ENCODE measurements around the gene TARBP1.
"Not testable (repeated sequence)": the region's sequence is repeated elsewhere in the genome, so short reads cannot be mapped to it uniquely, and the experiment has no call there.

Gene TARBP1

DNA sequence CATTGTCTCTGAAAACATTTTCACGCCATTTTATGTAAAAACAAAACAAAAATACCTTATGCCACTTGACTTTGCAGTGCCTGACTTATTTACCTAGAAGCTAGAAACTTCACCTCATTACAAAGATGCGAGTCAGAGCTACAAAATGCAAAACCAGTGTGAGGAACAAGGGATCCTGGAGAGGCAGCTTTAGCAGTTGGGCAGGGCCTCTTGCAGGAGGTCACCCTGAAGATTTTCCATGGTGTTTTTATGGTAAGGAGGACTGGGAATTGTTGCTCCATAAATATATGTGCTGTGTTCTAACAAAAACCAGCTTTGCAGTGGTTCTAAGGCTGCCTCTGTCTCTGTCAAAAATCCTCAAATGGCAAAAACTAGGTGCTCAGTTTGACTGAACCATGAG, 36.4 kb upstream of the TARBP1 start:
- DNase-seq: no peak
- TF ChIP-seq POLR2A (IDR thresholded peaks at IDR 0.05; ENCODE audit: low read length) (no peak), GATA1 (IDR thresholded peaks at IDR 0.05; ENCODE audit: low read depth, low read length) (no peak)

DNA sequence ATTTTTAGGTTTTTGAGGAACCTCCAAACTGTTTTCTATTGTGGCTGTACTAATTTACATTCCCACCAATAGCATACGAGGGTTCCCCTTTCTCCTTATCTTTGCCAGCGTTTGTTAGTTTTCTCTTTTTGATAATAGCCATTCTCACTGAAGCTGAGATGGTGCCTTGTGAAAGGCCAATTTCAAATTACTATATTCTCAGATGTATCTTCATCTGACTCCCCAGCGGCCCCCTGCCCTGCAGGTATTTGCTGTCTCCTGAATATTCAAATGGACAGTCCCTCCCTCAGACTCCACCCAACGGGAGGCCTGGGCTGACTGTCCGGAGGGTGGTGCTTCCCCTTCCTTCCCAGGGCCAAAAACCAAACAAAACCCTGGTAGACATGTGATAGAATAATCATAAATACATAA, 33.5 kb upstream of the TARBP1 start:
- TF ChIP-seq POLR2A (IDR thresholded peaks at IDR 0.05; ENCODE audit: low read length) (no peak), GATA1 (IDR thresholded peaks at IDR 0.05; ENCODE audit: low read depth, low read length) (no peak)
- peak; percentile 40 to 58 for DNase-seq

DNA sequence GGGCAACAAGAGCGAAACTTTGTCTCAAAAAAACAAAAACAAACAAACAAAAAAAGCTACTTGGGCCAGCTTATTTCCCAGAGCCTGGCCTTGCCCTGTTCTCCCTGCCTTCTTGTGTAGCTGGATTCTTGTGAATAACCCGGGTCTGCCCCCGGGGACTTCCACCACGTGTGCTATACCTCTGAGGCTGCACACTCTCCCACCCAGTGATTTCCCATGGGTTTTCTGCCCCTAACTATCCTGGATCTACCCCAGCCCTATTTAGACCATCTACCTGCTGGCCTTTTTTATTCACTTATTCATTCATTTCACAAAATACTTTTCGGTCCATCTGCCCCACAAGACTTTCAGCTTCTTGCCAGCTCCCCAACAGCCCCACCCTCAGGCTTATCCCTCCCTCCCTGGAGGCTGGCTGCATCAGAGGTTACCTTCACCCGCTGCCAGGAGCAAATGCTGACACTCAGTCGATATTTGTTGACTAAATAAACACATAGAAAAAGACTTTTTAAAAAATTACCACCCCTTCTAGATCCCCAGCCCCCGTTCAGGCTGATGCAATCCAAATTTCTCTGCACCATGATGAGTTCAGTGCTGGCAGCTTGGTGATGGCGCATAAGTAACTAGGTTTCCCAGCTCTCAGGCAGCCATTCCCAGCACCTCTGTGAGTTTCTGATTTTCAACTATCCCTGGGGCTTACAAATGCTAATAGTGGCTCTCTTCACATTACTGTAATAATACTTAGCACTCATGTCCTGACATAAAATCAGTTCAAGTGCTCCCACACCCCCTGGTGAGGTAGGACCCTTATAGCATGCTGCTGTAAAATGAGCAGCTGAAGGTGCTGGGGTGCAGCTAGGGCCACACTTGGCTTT, 30.7 kb upstream of the TARBP1 start:
- peak; percentile 45 to 56 for DNase-seq
- no peak for TF ChIP-seq GATA1 (IDR thresholded peaks at IDR 0.05; ENCODE audit: low read depth, low read length)
- TF ChIP-seq POLR2A (IDR thresholded peaks at IDR 0.05; ENCODE audit: low read length): no peak

DNA sequence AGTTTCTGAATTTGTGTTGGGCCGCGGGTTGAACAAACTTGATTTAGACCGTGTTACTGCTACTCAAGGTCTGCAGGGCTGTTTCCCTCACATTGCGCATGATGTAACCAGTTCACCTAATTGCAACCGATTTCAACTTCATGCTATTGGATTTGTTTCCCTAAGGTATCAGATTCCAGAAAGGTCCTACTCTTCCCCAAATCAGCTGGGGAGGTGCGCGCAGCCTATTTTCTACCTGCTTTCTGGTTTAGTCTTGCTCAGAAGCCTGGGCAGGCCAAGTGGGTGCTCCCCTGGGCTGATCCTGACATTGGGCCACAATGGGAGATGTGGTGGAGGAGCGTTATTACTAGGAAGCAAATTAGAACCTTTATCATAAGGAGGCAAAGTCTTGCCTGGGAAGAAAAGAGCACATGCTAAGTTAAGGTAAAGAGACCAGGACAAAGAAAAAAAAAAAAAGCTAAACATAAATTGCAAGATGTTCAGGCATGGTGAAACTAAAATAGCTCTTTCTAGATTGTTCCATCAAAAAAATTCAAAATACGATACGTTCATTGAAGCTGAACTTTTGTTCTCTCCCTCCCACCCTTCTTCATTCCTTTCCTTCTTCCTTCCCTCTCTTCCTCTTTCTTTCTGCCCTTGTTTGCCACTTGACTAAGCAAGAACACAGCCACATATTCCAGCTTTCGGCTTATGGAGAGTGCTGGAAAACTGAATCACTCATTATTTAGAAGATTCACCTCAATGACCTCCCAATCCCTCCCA, 28.8 kb upstream of the TARBP1 start:
- peak in 1 of 2 experiments; percentile 50 for DNase-seq
- no peak for TF ChIP-seq POLR2A (IDR thresholded peaks at IDR 0.05; ENCODE audit: low read length)
- TF ChIP-seq GATA1 (IDR thresholded peaks at IDR 0.05; ENCODE audit: low read depth, low read length): no peak

DNA sequence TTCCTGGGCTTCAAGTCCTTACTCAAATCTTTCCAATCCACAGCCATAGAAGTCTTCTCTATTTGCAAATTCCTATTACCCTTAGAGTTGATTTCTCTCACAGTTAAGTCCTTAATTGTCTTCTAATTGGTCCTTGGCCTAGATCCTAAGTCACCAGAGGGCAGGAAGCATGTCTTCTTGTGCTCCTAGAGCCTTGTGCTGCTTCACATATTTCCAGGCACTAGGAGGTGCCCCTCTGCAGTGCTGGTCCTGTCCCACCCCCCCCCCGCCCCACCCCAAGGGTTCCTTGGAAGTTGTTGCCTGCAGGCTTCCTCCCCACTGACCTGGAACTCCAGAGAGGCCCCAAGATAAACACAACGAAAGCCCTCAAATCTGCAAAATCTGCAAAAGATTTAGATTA, 28.1 kb upstream of the TARBP1 start:
- no peak for TF ChIP-seq GATA1 (IDR thresholded peaks at IDR 0.05; ENCODE audit: low read depth, low read length)
- TF ChIP-seq POLR2A (IDR thresholded peaks at IDR 0.05; ENCODE audit: low read length): no peak
- DNase-seq: peak in 1 of 2 experiments; percentile 33

DNA sequence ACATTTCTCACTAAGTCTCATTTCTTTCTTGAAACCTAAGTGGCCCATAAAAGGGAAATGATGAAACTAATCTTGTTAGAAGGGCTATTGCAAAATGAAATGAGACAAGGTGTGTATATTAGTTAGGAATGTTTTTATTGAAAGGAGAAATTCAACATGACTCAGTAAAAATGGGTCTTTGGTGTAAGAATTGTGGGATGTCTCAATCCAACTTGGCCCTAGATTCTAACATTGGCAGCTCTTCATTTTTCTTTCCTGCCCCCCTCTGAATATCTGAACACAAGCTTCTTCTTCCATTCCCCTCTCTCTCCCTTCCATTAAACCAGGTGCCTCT, 26.8 kb upstream of the TARBP1 start:
- TF ChIP-seq GATA1 (IDR thresholded peaks at IDR 0.05; ENCODE audit: low read depth, low read length): no peak
- TF ChIP-seq POLR2A (IDR thresholded peaks at IDR 0.05; ENCODE audit: low read length): no peak
- DNase-seq: no peak

DNA sequence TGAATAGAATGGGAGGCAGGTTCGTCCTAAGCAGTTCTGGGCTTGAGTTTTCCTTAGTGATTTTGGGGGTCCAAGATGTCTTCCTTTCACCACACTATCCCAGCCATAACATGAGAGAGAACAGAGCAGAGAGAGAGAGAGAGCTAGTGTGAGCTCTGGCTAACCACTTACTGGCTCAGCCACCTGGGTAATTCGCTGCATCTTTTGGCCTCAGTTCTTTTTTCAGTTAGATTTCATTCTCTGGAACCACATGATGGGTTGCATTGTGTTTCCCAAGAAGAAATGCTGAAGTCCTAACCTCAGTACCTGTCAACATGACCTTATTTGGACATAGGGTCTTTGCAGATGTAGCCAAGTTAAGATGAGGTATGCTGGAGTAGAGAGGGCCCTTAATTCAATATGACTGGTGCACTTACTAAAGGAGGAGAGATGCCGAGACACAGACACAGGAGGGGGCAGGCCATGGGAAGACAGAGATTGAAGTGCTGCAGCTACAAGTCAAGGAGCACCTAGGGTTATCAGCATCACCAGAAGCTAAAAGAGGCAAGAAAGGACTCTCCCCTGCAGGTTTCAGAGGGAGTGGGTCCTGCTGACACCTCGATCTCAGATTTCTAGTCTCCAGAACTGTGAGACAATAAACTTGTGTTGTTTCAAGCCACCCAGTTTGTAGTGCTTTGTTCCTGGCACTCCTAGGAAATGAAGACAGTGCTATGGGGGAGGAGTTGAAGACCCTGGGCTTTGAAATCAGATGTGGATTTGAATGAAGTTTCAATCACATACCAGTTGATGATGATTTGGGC, 26.2 kb upstream of the TARBP1 start:
- no peak for DNase-seq
- no peak for TF ChIP-seq GATA1 (IDR thresholded peaks at IDR 0.05; ENCODE audit: low read depth, low read length)
- no peak for TF ChIP-seq POLR2A (IDR thresholded peaks at IDR 0.05; ENCODE audit: low read length)

DNA sequence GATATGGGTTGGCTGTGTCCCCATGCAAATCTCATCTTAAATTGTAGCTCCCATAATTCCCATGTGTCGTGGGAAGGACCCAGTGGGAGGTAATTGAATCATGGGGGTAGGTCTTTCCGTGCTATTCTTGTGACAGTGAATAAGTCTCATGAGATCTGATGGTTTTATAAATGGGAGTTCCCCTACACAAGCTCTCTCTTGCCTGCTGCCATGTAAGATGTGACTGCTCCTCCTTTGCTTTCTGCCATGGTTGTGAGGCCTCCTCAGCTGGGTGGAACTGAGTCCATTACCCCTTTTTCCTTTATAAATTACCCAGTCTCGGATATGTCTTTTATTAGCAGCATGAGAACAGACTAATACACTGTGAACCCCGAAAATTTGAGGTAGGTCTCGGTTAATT, 25.3 kb upstream of the TARBP1 start:
- DNase-seq: not testable (repeated sequence)

DNA sequence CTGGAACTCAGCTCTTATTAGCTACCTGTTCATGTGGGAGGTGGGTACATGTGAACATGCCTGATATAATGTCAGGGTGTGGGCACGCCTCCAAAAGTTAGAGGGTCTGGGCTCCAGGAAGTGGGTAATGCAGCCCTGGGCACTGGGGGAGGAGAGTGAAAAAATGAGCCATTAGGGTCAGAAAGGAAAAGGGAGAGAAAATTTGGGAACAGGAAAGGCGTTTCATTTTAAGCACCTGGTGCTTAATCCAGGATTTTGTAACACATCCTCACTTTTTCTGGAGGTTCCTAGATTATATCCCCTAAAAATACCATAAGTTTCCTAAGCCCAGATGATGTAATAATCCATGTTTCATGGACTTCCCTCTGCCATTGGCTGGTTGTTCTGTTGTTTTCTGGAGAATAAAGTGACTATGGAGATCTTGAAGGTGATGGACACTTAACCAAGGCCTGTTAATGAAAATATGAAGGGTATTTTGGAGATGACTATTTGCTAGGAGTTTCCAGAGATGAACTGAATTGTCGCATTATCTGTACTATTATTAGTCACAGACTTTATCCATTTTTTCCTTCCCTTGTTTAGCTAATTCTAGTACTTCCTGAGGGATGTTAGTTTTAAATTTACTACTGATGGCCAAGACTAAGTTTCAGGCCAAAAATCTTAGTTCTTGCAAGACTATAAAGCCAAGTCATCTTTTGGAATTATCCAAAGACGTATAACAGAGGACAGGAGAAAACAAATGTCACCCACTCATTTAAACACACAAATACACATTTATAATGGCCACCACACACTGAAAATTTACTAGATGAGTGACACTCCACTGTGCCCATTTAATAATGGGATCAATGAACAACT, 24.4 kb upstream of the TARBP1 start:
- DNase-seq: no peak
- TF ChIP-seq POLR2A (IDR thresholded peaks at IDR 0.05; ENCODE audit: low read length) (no peak), GATA1 (IDR thresholded peaks at IDR 0.05; ENCODE audit: low read depth, low read length) (no peak)

DNA sequence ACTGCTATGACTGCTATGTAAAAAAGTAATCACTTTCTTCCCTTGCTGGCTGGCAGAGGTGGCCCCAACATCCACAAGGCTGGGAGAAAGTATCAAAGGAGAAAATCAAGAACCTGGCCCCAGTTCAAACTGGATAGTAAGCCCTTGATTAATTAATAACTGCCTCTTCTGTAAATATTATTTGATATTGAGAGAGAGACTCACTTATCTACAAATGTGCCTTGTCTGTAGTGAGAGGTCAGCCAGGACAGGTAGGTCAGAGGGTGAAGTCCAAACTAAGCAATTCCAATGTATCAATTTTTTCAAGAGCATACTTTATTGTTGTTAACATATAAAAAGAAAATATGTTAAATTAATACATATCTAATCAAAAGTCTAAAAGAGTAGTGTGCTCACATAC, 23.8 kb upstream of the TARBP1 start:
- no peak for TF ChIP-seq POLR2A (IDR thresholded peaks at IDR 0.05; ENCODE audit: low read length)
- no peak for TF ChIP-seq GATA1 (IDR thresholded peaks at IDR 0.05; ENCODE audit: low read depth, low read length)
- DNase-seq: no peak

DNA sequence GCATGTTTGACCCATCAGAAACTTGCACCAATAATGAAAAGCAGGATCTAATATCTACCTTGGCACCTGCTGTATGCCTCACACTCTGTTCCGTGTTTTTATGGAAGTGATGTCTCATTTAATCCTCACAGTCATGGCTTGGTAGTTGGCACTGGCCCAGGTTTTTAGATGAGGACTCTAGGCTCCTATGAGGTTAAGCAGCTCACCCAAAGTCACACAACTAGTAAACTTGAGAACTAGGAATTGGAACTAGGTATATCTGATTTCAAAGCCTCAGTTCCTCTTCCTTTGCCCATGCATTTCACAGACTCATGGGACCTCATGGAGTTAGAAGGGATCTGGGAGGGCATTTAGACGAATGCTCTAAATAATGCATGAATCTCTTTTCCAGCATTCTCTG, 21.3 kb upstream of the TARBP1 start:
- TF ChIP-seq GATA1 (IDR thresholded peaks at IDR 0.05; ENCODE audit: low read depth, low read length) (no peak), POLR2A (IDR thresholded peaks at IDR 0.05; ENCODE audit: low read length) (no peak)
- peak; percentile 43 to 67 for DNase-seq

DNA sequence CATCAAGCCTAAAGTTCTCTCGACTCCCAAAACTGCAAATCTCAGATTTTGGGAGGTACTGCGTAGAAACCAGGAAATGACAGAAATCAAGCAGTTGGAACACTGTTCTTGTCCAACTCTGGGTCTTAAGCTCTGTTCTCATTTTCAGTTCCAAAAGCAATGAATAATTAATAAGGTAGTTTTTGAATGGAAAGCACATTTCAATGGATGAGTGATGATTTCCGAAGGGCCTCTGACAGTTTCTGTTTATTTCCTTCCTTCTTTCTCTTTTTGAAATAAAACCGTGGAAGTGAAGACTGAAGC, 20.9 kb upstream of the TARBP1 start:
- TF ChIP-seq GATA1 (IDR thresholded peaks at IDR 0.05; ENCODE audit: low read depth, low read length) (no peak), POLR2A (IDR thresholded peaks at IDR 0.05; ENCODE audit: low read length) (no peak)
- DNase-seq: no peak

DNA sequence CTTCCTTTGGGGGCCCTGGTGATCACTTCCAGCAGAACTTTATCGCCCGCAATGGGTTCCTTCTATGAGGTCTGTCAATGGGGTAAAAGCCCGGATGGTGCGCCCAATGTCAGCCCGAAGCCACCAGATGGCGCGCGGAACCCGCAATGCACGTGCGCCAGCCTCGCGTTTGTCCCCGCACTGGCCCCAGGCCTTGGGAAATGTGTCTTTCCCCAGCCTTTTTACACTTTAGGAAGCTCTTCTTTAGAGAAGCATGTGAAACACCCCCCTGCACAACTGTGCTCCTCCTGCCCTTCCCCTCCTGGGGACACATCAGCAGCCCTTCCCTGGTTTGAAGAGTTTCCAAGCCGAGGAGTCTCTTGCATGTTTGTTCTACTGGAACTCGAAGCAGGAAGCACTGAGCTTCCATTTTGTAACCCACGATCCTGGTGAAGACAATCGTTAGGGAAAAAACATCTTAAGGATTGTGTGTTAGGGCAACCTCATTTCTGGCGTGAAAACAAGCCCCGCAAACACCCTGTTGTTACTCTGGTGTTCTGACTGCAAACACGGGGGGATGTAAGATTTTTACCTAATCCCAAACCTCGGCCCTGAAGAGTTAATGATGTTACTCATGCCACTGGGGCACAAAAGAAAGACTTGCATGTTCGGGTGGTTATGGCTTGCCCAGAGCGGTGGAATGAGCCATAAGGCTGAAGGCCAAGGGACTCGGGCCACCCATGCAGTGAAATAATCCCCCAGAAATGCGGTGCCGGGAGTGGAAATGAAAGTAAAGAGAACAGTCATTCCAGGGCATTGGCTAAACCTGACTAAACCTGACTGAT, 20.4 kb upstream of the TARBP1 start:
- DNase-seq: peak; percentile 88 to 94
- no peak for TF ChIP-seq GATA1 (IDR thresholded peaks at IDR 0.05; ENCODE audit: low read depth, low read length)
- no peak for TF ChIP-seq POLR2A (IDR thresholded peaks at IDR 0.05; ENCODE audit: low read length)
